HG03342 (cell line): Measurements from ENCODE around the gene INSYN2B.
A peak's percentile ranks its signal among the peaks of the same experiment; 100 is the strongest.
"Not testable (repeated sequence)": the region's sequence is repeated elsewhere in the genome, so short reads cannot be mapped to it uniquely, and the experiment has no call there.

Experiments used
- ATAC-seq: cut with Tn5 transposase; IDR thresholded peaks from one replicate; pipeline ENCODE4 v1.9.1; 2021; ENCODE audit warnings: mild to moderate bottlenecking, moderate library complexity; ENCODE audit not compliant: unreplicated experiment

The INSYN2B gene

GRCh38 chr5:169860585-169860984, 119.7 kb downstream of the INSYN2B start:
- no peak for ATAC-seq

- no peak for ATAC-seq
Measured at GRCh38 chr5:169856571-169856970, 123.7 kb downstream of the INSYN2B start.

- no peak for ATAC-seq
Measured at GRCh38 chr5:169851321-169851850, 128.9 kb downstream of the INSYN2B start.

- no peak for ATAC-seq
Measured at GRCh38 chr5:169850409-169850808, 129.9 kb downstream of the INSYN2B start.

- ATAC-seq, result no peak
Measured at GRCh38 chr5:169848792-169849191, 131.5 kb downstream of the INSYN2B start.

- no peak for ATAC-seq
Measured at GRCh38 chr5:169848271-169848670, 132.0 kb downstream of the INSYN2B start.

GRCh38 chr5:169847519-169847918, 132.8 kb downstream of the INSYN2B start:
- ATAC-seq, result no peak

- ATAC-seq, result no peak
Measured at GRCh38 chr5:169842699-169843098, 137.6 kb downstream of the INSYN2B start.

- ATAC-seq, result no peak
Measured at GRCh38 chr5:169840405-169840804, 139.9 kb downstream of the INSYN2B start.

GRCh38 chr5:169838688-169839087, 141.6 kb downstream of the INSYN2B start:
- ATAC-seq, result peak; percentile 85

- no peak for ATAC-seq
Measured at GRCh38 chr5:169837686-169838085, 142.6 kb downstream of the INSYN2B start.

- ATAC-seq, result no peak
Measured at GRCh38 chr5:169836835-169837536, 143.3 kb downstream of the INSYN2B start.

GRCh38 chr5:169834540-169834939, 145.8 kb downstream of the INSYN2B start:
- ATAC-seq, result not testable (repeated sequence)

- not testable (repeated sequence) for ATAC-seq
Measured at GRCh38 chr5:169833681-169834292, 146.5 kb downstream of the INSYN2B start.

- no peak for ATAC-seq
Measured at GRCh38 chr5:169832845-169833244, 147.4 kb downstream of the INSYN2B start.

GRCh38 chr5:169832304-169832703, 148.0 kb downstream of the INSYN2B start:
- ATAC-seq, result no peak

- no peak for ATAC-seq
Measured at GRCh38 chr5:169831331-169831730, 149.0 kb downstream of the INSYN2B start.

- ATAC-seq, result peak; percentile 44
Measured at GRCh38 chr5:169828385-169828784, 151.9 kb downstream of the INSYN2B start.

GRCh38 chr5:169827769-169828168, 152.5 kb downstream of the INSYN2B start:
- ATAC-seq, result no peak

GRCh38 chr5:169826618-169827017, 153.7 kb downstream of the INSYN2B start:
- ATAC-seq, result no peak

GRCh38 chr5:169817031-169817430, 163.3 kb downstream of the INSYN2B start:
- no peak for ATAC-seq

- ATAC-seq, result no peak
Measured at GRCh38 chr5:169814522-169814921, 165.8 kb downstream of the INSYN2B start.
